Breast epithelium (tissue), 3 donors: Measurements from ENCODE around the gene NYNRIN.

ENCODE experiments used
- CTCF ChIP-seq, 3 donors: fragments of 450-650 bp; IDR thresholded peaks; one replicate each; pipeline ENCODE4 v1.5.1; 2016 to 2017; ENCODE audit warnings: antibody characterized with exemption in 3 of 3, mild to moderate bottlenecking in 3 of 3, moderate library complexity in 3 of 3
- POLR2AphosphoS5 ChIP-seq, 3 donors: sonication (generic); formaldehyde crosslinking; IDR thresholded peaks; one replicate each; pipeline ENCODE4 v1.6.1; 2017; ENCODE audit warnings: antibody characterized with exemption in 3 of 3

GRCh38 chr14:24394275-24394674, 4.5 kb upstream of the NYNRIN start:
- TF ChIP-seq POLR2AphosphoS5 (IDR thresholded peaks at IDR 0.05) (no peak), CTCF (IDR thresholded peaks at IDR 0.05) (no peak)
